COLO668 (cell line): ENCODE data around the gene SLC7A6OS.

ENCODE experiments used
- DNase-seq: peaks from one replicate; lab custom pipeline; 2025; ENCODE audit not compliant: unreplicated experiment; lab: John Stamatoyannopoulos, UW

The SLC7A6OS gene

DNA sequence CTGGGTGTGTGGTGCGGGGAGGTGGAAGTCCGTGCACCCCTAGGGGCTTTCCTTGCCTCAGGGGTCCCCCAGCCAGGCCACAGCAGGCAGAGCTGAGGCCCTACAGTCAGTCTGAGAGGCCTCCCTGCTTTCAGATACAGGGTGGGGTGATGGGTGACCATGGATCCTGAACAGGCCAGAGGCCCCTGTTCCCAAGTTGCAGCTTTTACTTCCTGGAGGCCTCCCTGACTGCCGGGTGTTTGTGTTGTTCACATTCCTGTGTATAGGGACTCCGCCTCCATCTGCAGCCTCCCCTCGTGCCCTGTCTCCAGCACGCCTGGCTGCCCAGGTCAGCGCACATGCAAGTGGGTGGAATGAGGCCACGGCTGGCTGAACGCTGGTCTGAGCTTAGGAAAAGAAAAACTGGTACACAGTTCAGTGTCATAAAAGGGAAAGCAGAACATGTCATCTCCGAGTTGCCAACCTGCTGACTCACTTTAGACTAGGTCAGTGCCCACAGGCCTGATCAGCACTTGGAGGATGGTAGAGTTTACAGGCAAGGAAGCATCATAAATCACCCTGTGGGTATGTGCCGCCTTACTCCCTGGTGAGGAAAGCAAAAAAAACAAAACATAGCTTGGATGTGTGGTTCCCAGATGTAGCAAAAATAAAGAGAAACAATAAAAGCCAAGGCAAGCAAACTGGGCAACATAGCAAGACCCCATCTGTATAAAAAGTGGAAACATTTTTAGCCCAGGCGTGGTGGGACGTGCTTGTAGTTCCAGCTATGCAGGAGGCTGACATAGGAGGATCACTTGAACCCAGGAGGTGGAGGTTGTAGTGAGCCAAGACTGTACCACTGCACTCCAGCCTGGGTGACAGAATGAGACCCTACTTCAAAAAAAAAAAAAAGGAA lies 52.6 kb downstream of the SLC7A6OS start:
- peak; percentile 50 for DNase-seq

DNA sequence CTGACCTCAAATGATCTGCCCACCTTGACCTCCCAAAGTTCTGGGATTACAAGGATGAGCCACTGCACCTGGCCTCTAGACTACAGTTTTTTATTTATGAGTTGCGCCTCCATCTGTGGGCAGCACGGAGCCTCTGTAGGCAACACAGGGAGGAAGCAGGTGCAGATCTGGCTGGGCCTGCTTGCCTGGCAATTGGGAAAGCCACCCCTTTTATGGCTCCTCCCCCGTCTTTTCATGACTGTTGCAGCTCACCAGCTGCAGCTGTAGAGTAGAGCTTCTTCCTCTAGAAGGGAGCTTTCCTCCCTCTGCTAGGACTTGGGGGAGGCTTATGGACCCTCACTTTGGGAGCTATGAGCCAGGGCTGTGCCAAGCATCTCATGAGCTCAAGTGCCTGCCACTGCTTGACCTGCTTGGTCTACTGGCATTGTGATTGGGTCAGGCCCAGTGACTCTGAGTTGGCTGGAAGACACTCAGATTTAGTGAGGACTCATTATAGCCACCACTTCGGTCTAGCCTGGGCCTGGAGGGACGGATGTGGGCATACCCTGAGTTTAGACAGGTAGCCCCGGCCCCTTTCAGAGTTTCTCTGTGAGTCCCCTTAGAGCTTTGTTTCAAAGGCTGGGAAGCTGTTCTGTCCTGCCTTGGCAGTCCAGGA lies 53.4 kb downstream of the SLC7A6OS start:
- DNase-seq: peak; percentile 83

DNA sequence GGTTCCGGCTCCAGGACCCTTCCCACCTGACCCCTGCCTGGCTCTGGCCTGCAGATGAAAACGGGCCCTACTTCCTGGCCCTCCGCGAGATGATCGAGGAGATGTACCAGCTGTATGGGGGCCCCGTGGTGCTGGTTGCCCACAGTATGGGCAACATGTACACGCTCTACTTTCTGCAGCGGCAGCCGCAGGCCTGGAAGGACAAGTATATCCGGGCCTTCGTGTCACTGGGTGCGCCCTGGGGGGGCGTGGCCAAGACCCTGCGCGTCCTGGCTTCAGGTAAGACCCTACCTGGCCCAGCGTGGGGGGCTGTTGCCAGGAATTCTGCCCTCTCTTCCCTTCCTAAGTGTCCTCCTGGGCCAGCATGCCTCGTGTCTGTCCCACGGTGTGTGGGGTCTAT lies 55.0 kb downstream of the SLC7A6OS start:
- no peak for DNase-seq

DNA sequence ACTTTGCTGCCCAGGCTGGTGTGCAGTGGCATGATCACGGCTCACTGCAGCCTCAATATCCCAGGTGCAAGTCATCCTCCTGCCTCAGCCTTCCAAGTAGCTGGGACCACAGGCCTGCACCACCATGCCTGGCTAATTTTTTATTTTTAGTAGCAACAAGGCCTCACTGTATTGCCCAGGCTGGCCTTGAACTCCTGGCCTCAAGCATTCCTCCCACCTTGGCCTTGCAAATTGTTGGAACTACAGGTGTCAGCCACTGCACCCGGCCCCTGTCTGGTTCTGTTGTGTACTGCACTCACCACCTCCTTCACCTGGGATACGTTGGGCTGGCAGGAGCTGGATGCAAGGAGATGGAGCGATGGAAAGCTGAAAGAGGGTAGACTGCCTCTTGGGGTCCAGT lies 57.0 kb downstream of the SLC7A6OS start:
- no peak for DNase-seq

DNA sequence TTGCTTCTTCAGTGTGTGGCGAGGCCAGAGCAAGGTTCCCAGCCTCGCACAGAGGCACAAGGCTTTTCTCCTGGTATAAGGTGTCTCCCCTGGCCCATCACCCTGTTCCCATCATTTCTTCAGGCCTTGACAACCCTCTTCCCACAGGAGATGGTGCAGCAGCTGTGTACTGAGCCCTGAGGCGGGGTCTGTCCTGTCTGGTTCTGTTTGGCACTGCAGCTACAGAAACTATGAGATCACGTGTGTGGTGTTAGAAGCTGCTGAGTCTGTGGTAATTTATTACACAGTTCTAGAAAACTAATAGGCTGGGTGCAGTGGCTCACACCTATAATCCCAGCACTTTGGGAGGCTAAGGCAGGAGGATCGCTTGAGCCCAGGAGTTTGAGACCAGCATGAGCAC lies 58.4 kb downstream of the SLC7A6OS start:
- no peak for DNase-seq

DNA sequence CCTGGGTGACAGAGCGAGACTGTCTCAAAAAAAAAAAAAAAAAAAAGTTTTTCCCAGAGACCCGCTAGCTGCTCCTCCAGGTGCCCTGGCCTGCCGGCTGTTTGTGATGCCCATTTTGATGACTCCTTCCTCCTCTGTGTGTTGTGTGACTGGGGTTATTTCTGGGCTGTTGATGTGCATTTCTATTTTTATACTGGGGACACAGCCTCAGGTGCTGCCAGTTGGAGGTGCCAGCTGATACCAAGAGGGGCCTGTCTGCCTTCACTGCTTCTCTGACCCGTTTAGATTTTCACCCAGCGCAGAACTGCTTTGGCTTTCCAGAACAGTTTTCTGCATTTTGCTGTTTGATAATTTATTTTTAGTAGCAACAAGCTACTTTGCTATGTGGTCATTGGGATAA lies 58.9 kb downstream of the SLC7A6OS start:
- no peak for DNase-seq

DNA sequence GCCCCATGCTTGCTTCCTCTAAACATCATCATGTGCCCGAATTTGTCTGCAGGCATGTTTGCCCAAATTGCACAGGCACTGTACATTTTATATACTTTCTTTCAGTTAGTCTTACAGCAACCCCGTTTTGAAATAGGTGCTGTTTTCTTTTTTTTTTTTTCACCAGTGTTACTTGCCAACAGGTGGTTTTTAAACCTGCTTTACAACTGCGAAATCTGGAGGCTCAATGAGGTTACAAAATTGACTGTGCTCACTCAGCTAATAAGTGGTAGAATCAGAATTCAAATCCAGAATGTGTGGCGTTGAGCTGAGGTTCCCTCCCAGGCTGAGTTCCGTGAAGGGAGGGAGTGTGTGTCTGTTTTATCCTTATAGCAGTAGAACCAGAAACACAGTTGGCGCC lies 59.8 kb downstream of the SLC7A6OS start:
- no peak for DNase-seq

DNA sequence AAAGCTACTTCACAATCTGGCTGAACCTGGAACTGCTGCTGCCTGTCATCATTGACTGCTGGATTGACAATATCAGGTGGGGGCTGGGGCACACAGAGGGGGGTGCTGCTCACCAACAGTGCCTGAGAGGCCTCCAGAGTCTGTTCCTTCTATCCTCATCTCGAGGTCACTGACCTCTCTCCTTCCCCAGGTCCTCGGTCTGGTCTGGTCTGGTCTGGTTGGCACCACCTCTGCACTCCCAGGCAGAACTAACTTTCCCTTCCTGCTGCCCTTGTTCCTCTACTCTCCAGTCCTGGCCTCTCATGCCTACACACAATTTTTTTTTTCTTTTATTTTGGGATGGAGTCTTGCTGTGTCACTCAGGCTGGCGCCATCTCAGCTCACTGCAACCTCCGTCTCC lies 61.4 kb downstream of the SLC7A6OS start:
- no peak for DNase-seq
